ENCODE data around the gene MTAP.

- TF ChIP-seq CTCF (IDR thresholded peaks at IDR 0.05; ENCODE audit: borderline replicate concordance, extremely low read depth, low read length, poor library complexity, severe bottlenecking): no peak
- no peak for TF ChIP-seq EZH2 (IDR thresholded peaks at IDR 0.05; ENCODE audit: borderline replicate concordance, low read depth, low read length, severe bottlenecking)
Measured at GRCh38 chr9:21833090-21833801, 30.8 kb downstream of the MTAP start.
